ENCODE results near the gene STK32C. TPM values are rescaled to one million over a fixed set of nuclear protein-coding genes. Genes with fewer than 3 reads are reported as not detected.
"Not testable (repeated sequence)": the region's sequence is repeated elsewhere in the genome, so short reads cannot be mapped to it uniquely, and the experiment has no call there.

The STK32C gene
- polyA plus RNA-seq, 2 donors = 4.5 to 5.6 TPM

GRCh38 chr10:132163826-132164515 lies 143.8 kb downstream of the STK32C start:
- H3K4me1 ChIP-seq (ENCODE audit: control insufficient read depth in 2 of 2, insufficient read depth in 2 of 2, low read length in 1 of 2) = peaks cover 4 to 5% of the 10 kb centered on the region in 2 donors
- H3K27me3 ChIP-seq (ENCODE audit: control insufficient read depth in 1 of 2, insufficient read depth in 2 of 2, low read length in 2 of 2) = no peaks in the 10 kb centered on the region
- no peak overlapping the region for H3K4me3 ChIP-seq (ENCODE audit: low read depth in 1 of 2, low read length in 2 of 2)
- 76 to 81% methylated on average over 17 of the region's 17 CpGs for WGBS, 2 donors
- H3K27ac ChIP-seq (ENCODE audit: low read depth in 2 of 2, low read length in 1 of 2) = no peak overlapping the region
- peaks cover 0 to 3% of the 10 kb centered on the region in 2 donors for H3K36me3 ChIP-seq (ENCODE audit: control insufficient read depth in 2 of 2, insufficient read depth in 2 of 2, low read length in 1 of 2)
- peaks cover 0 to 3% of the 10 kb centered on the region in 2 donors for H3K9me3 ChIP-seq (ENCODE audit: control insufficient read depth in 2 of 2, insufficient read depth in 1 of 2, low read depth in 1 of 2, low read length in 1 of 2)

DNA sequence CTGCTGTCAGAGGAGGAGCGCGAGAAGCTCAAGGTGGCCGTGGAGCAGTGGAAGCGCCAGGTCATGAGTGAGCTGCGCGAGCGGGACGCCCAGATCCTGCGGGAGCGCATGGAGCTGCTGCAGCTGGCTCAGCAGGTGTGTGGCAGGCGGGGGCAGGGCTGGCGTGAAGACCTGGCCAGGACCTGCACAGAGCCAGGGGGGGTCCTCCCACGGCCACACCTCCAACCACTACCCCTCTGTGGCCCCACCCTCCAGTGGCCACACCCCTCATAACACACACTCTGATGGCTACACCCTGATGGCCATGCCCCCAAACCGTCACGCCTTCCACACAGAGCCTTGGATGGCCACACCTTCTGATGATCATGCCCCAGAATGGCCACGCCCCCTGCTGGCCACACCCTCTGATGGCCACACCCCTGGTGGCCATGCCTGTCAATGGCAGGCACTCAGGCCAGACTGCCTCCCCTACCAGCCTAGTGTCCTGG lies 144.4 kb downstream of the STK32C start:
- peaks cover 4 to 5% of the 10 kb centered on the region in 2 donors for H3K4me1 ChIP-seq (ENCODE audit: control insufficient read depth in 2 of 2, insufficient read depth in 2 of 2, low read length in 1 of 2)
- peaks cover 0 to 3% of the 10 kb centered on the region in 2 donors for H3K36me3 ChIP-seq (ENCODE audit: control insufficient read depth in 2 of 2, insufficient read depth in 2 of 2, low read length in 1 of 2)
- no peak overlapping the region for H3K27ac ChIP-seq (ENCODE audit: low read depth in 2 of 2, low read length in 1 of 2)
- H3K4me3 ChIP-seq (ENCODE audit: low read depth in 1 of 2, low read length in 2 of 2) = no peak overlapping the region
- no peaks in the 10 kb centered on the region for H3K27me3 ChIP-seq (ENCODE audit: control insufficient read depth in 1 of 2, insufficient read depth in 2 of 2, low read length in 2 of 2)
- peaks cover 0 to 3% of the 10 kb centered on the region in 2 donors for H3K9me3 ChIP-seq (ENCODE audit: control insufficient read depth in 2 of 2, insufficient read depth in 1 of 2, low read depth in 1 of 2, low read length in 1 of 2)
- 29 to 40% methylated on average over 12 to 16 of the region's 16 CpGs for WGBS, 2 donors

- no peak overlapping the region for H3K4me3 ChIP-seq (ENCODE audit: low read depth in 1 of 2, low read length in 2 of 2)
- H3K9me3 ChIP-seq (ENCODE audit: control insufficient read depth in 2 of 2, insufficient read depth in 1 of 2, low read depth in 1 of 2, low read length in 1 of 2) = peaks cover 0 to 3% of the 10 kb centered on the region in 2 donors
- 36 to 43% methylated on average over 10 of the region's 10 CpGs for WGBS, 2 donors
These were observed 145.0 kb downstream of the STK32C start for GRCh38 chr10:132162590-132163277.

DNA sequence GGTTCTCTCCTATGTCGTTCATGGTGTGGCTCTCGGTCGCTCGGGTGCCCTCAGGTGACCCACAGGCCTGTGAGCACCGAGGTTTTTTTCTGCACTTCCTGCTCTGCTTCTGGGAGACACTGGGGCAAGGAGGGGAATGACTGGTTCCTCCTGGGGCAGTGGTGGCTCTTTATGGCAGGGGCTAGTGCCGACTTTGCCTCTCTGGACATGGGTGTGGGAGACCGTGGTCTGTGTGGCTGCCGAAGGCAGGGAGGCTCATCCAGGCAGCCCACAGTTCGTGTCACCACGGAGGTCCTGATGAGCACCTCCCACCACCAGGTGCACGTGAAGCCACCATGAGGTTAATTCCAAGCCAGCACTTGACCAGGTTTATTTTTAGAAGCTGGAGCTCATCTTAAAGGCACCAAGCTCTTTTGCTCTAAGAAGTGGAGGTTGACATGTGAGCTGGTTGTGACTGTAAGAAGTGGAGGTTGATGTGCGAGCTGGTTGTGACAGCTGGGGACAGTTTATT lies 145.7 kb downstream of the STK32C start:
- Histone ChIP-seq H3K4me3 (ENCODE audit: low read depth in 1 of 2, low read length in 2 of 2) (no peak overlapping the region), H3K27me3 (ENCODE audit: control insufficient read depth in 1 of 2, insufficient read depth in 2 of 2, low read length in 2 of 2) (no peaks in the 10 kb centered on the region), H3K27ac (ENCODE audit: low read depth in 2 of 2, low read length in 1 of 2) (peak overlapping the region in 1 of 2 donors; percentile 15), H3K36me3 (ENCODE audit: control insufficient read depth in 2 of 2, insufficient read depth in 2 of 2, low read length in 1 of 2) (no peaks in the 10 kb centered on the region), H3K9me3 (ENCODE audit: control insufficient read depth in 2 of 2, insufficient read depth in 1 of 2, low read depth in 1 of 2, low read length in 1 of 2) (peaks cover 0 to 3% of the 10 kb centered on the region in 2 donors), H3K4me1 (ENCODE audit: control insufficient read depth in 2 of 2, insufficient read depth in 2 of 2, low read length in 1 of 2) (peaks cover 4 to 5% of the 10 kb centered on the region in 2 donors)
- WGBS, 2 donors = 36 to 38% methylated on average over 12 of the region's 12 CpGs

More at GRCh38 chr10:132162590-132163277, 145.0 kb downstream of the STK32C start:
- Histone ChIP-seq H3K27me3 (ENCODE audit: control insufficient read depth in 1 of 2, insufficient read depth in 2 of 2, low read length in 2 of 2) (no peaks in the 10 kb centered on the region), H3K27ac (ENCODE audit: low read depth in 2 of 2, low read length in 1 of 2) (no peak overlapping the region), H3K4me1 (ENCODE audit: control insufficient read depth in 2 of 2, insufficient read depth in 2 of 2, low read length in 1 of 2) (peaks cover 4 to 5% of the 10 kb centered on the region in 2 donors), H3K36me3 (ENCODE audit: control insufficient read depth in 2 of 2, insufficient read depth in 2 of 2, low read length in 1 of 2) (no peaks in the 10 kb centered on the region)

DNA sequence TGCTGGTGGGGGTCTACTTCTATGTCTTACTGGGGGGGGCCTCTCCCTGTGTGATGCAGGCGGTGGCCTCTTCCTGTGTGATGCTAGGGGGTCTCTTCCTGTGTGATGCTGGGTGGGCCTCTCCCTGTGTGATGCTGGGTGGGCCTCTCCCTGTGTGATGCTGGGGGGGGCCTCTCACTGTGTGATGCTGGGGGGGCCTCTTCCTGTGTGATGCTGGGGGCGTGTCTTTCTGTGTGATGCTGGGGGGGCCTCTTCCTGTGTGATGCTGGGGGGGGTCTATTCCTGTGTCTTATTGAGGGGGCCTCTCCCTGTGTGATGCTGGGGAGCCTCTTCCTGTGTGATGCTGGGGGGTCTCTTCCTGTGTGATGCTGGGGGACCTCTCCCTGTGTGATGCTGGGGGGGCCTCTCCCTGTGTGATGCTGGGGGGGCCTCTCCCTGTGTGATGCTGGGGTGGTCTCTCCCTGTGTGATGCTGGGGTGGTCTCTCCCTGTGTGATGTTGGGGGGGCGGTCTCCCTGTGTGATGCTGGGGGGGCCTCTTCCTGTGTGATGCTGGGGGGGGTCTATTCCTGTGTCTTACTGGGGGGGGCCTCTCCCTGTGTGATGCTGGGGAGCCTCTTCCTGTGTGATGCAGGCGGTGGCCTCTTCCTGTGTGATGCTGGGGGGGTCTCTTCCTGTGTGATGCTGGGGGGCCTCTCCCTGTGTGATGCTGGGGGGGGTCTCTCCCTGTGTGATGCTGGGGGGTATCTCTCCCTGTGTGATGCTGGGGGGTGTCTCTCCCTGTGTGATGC lies 146.7 kb downstream of the STK32C start:
- 71 to 81% methylated on average over 1 to 3 of the region's 4 CpGs for WGBS, 2 donors
- not testable (repeated sequence) for H3K27ac ChIP-seq (ENCODE audit: low read depth in 2 of 2, low read length in 1 of 2); H3K4me3 ChIP-seq (ENCODE audit: low read depth in 1 of 2, low read length in 2 of 2); H3K4me1 ChIP-seq (ENCODE audit: control insufficient read depth in 2 of 2, insufficient read depth in 2 of 2, low read length in 1 of 2); H3K27me3 ChIP-seq (ENCODE audit: control insufficient read depth in 1 of 2, insufficient read depth in 2 of 2, low read length in 2 of 2); H3K9me3 ChIP-seq (ENCODE audit: control insufficient read depth in 2 of 2, insufficient read depth in 1 of 2, low read depth in 1 of 2, low read length in 1 of 2); H3K36me3 ChIP-seq (ENCODE audit: control insufficient read depth in 2 of 2, insufficient read depth in 2 of 2, low read length in 1 of 2)

GRCh38 chr10:132160231-132160630 lies 147.5 kb downstream of the STK32C start:
- H3K27me3 ChIP-seq (ENCODE audit: control insufficient read depth in 1 of 2, insufficient read depth in 2 of 2, low read length in 2 of 2); H3K4me3 ChIP-seq (ENCODE audit: low read depth in 1 of 2, low read length in 2 of 2); H3K36me3 ChIP-seq (ENCODE audit: control insufficient read depth in 2 of 2, insufficient read depth in 2 of 2, low read length in 1 of 2); H3K9me3 ChIP-seq (ENCODE audit: control insufficient read depth in 2 of 2, insufficient read depth in 1 of 2, low read depth in 1 of 2, low read length in 1 of 2); H3K4me1 ChIP-seq (ENCODE audit: control insufficient read depth in 2 of 2, insufficient read depth in 2 of 2, low read length in 1 of 2); H3K27ac ChIP-seq (ENCODE audit: low read depth in 2 of 2, low read length in 1 of 2): not testable (repeated sequence)

GRCh38 chr10:132159302-132160230 lies 148.2 kb downstream of the STK32C start:
- not testable (repeated sequence) for H3K4me3 ChIP-seq (ENCODE audit: low read depth in 1 of 2, low read length in 2 of 2); H3K4me1 ChIP-seq (ENCODE audit: control insufficient read depth in 2 of 2, insufficient read depth in 2 of 2, low read length in 1 of 2); H3K27me3 ChIP-seq (ENCODE audit: control insufficient read depth in 1 of 2, insufficient read depth in 2 of 2, low read length in 2 of 2); H3K27ac ChIP-seq (ENCODE audit: low read depth in 2 of 2, low read length in 1 of 2); H3K9me3 ChIP-seq (ENCODE audit: control insufficient read depth in 2 of 2, insufficient read depth in 1 of 2, low read depth in 1 of 2, low read length in 1 of 2); H3K36me3 ChIP-seq (ENCODE audit: control insufficient read depth in 2 of 2, insufficient read depth in 2 of 2, low read length in 1 of 2)
- WGBS, 2 donors = 81 to 82% methylated on average over 5 to 7 of the region's 7 CpGs

DNA sequence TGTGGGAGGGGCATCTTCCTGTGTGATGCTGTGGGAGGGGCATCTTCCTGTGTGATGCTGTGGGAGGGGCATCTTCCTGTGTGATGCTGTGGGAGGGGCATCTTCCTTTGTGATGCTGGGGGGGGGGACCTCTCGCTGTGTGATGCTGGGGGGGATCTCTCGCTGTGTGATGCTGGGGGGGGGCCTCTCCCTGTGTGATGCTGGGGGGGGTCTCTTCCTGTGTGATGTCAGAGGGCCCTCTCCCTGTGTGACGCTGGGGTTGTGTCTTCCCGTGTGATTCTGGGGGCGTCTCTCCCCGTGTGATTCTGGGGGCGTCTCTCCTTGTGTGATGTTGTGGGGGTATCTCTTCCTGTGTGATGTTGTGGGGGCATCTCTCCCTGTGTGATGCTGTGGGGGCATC lies 148.9 kb downstream of the STK32C start:
- Histone ChIP-seq H3K9me3 (ENCODE audit: control insufficient read depth in 2 of 2, insufficient read depth in 1 of 2, low read depth in 1 of 2, low read length in 1 of 2) (peaks cover 0 to 3% of the 10 kb centered on the region in 2 donors), H3K27me3 (ENCODE audit: control insufficient read depth in 1 of 2, insufficient read depth in 2 of 2, low read length in 2 of 2) (no peaks in the 10 kb centered on the region), H3K36me3 (ENCODE audit: control insufficient read depth in 2 of 2, insufficient read depth in 2 of 2, low read length in 1 of 2) (no peaks in the 10 kb centered on the region), H3K27ac (ENCODE audit: low read depth in 2 of 2, low read length in 1 of 2) (no peak overlapping the region), H3K4me3 (ENCODE audit: low read depth in 1 of 2, low read length in 2 of 2) (no peak overlapping the region), H3K4me1 (ENCODE audit: control insufficient read depth in 2 of 2, insufficient read depth in 2 of 2, low read length in 1 of 2) (peaks cover 4 to 5% of the 10 kb centered on the region in 2 donors)
- 78 to 82% methylated on average over 7 of the region's 7 CpGs for WGBS, 2 donors

Measured in esophagus (tissue), 2 donors.